Loucy (cell line): ENCODE results near the gene CIB4.

Source experiments
- H2AFZ ChIP-seq: fragments of 200-600 bp; sonication (generic); 2 replicates; pipeline ENCODE4 v1.6.0; 2016; ENCODE audit warnings: antibody characterized with exemption, mild to moderate bottlenecking, low read length, moderate library complexity
- H3F3A ChIP-seq: fragments of 200-600 bp; 2 replicates; pipeline ENCODE4 v1.6.0; 2016; ENCODE audit warnings: antibody characterized with exemption, low read depth, mild to moderate bottlenecking
- H3K27me3 ChIP-seq: fragments of 200-600 bp; sonication (generic); 2 replicates; pipeline ENCODE4 v1.6.1; 2014; ENCODE audit warnings: low read length, mild to moderate bottlenecking; ENCODE audit not compliant: insufficient read depth, poor library complexity, severe bottlenecking
- H3K36me3 ChIP-seq: fragments of 200-600 bp; sonication (generic); 2 replicates; pipeline ENCODE4 v1.6.1; 2016; ENCODE audit warnings: low read length; ENCODE audit not compliant: insufficient read depth
- H3K4me1 ChIP-seq: fragments of 200-600 bp; sonication (generic); 2 replicates; pipeline ENCODE4 v1.5.1; 2014; ENCODE audit warnings: low read length, mild to moderate bottlenecking; ENCODE audit not compliant: insufficient read depth, poor library complexity, severe bottlenecking
- H3K4me2 ChIP-seq: fragments of 200-600 bp; sonication (generic); 2 replicates; pipeline ENCODE4 v1.6.0; 2014; ENCODE audit warnings: antibody characterized with exemption, low read length, low read depth, mild to moderate bottlenecking; ENCODE audit not compliant: poor library complexity, severe bottlenecking
- H3K4me3 ChIP-seq: fragments of 200-600 bp; sonication (generic); 2 replicates; pipeline ENCODE4 v1.5.1; 2014; ENCODE audit warnings: low read length, mild to moderate bottlenecking, mixed read lengths; ENCODE audit not compliant: poor library complexity, severe bottlenecking
- H3K79me2 ChIP-seq: fragments of 200-600 bp; sonication (generic); 2 replicates; pipeline ENCODE4 v1.6.1; 2014; ENCODE audit warnings: low read length; ENCODE audit not compliant: insufficient read depth
- H3K9ac ChIP-seq: fragments of 200-600 bp; sonication (generic); 2 replicates; pipeline ENCODE4 v1.6.0; 2014; ENCODE audit warnings: mild to moderate bottlenecking, low read depth, low read length, moderate library complexity; ENCODE audit not compliant: poor library complexity, severe bottlenecking
- H3K9me2 ChIP-seq: fragments of 200-600 bp; sonication (generic); replicated peaks from 2 replicates; pipeline ENCODE4 v1.6.1; 2016; ENCODE audit warnings: low read depth, low read length, mixed read lengths
- H3K9me3 ChIP-seq: fragments of 200-600 bp; sonication (generic); 2 replicates; pipeline ENCODE4 v1.6.1; 2014; ENCODE audit warnings: mild to moderate bottlenecking, antibody characterized with exemption, low read length, low read depth; ENCODE audit not compliant: insufficient read depth
- H4K20me1 ChIP-seq: fragments of 200-600 bp; sonication (generic); 2 replicates; pipeline ENCODE4 v1.6.0; 2014; ENCODE audit warnings: antibody characterized with exemption, low read length, mild to moderate bottlenecking; ENCODE audit not compliant: insufficient read depth, poor library complexity, severe bottlenecking
- EZH2phosphoT487 ChIP-seq: fragments of 200-600 bp; IDR thresholded peaks from 2 replicates; pipeline ENCODE4 v1.6.1; 2018; ENCODE audit warnings: antibody characterized with exemption, mild to moderate bottlenecking, moderate library complexity, borderline replicate concordance
- TF ChIP-seq, protein P1 (sequence below): fragments of 200-600 bp; sonication (generic); conservative IDR thresholded peaks from 2 replicates; pipeline ENCODE4 v1.5.1; 2014; ENCODE audit warnings: mild to moderate bottlenecking, antibody characterized with exemption, low read length

CIB4 gene

DNA sequence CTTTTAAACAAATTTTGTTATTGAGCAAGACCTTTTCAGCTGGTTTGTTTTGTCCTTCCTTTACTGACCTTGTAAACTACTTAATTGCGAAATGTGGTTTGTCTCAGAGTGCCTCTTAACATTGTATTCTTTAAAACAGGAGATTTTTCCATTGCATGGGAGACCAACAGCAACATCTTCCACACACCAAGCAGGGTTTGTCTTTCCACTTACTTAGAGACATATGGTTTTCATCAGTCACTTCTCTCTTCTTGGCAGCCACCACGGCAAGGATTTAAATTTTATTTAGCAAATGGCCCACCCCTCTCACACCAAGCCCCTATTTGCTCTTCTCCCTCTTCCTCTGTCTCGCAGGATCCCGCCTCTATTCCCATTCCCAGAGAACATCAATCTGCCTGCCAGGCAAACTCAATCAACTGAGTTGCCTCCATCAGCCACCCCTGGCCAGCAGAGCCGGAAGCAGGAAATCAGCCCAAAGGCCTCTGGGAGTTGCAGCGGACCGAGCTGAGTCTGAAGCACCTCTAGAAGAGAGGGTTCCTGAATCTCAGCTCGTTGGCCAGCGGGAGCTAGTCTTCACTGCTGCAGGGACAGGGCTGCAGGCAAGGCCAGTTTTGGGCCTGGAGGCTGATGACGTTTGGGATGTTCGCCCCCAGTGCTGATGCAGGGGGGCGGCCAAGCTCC is 11.3 kb upstream of the CIB4 start:
- no peak overlapping the region for H3K4me2 ChIP-seq
- no peaks in the 10 kb centered on the region for H3K4me1 ChIP-seq
- H3K79me2 ChIP-seq: no peaks in the 10 kb centered on the region
- H3K36me3 ChIP-seq: no peaks in the 10 kb centered on the region
- no peaks in the 10 kb centered on the region for H3F3A ChIP-seq
- TF ChIP-seq EZH2phosphoT487: no peak
- H3K9ac ChIP-seq: no peak overlapping the region
- no peaks in the 10 kb centered on the region for H3K9me2 ChIP-seq
- H3K4me3 ChIP-seq: no peak overlapping the region
- H3K27me3 ChIP-seq: no peaks in the 10 kb centered on the region
- H4K20me1 ChIP-seq: no peaks in the 10 kb centered on the region
- H2AFZ ChIP-seq: no peak overlapping the region
- no peaks in the 10 kb centered on the region for H3K9me3 ChIP-seq

DNA sequence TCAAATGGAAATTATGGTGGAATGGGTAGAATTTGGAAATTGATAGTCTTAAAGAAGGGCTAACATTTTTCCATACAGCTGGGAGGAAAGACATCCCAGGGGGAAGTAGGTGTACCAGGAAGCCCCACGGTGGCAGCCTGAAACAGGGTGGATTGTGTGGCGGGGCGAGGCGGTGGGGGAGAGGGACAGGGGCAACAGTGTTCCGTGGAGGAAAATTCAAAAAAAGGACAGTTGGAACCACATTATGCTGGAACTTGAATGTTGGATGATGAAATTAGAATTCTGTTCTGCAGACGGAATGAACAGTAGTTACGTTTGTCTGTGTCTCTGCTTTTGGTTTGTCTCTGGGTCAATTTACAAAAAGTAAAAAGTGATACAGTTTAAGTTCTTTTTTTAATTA is 10.6 kb upstream of the CIB4 start:
- H3K4me2 ChIP-seq: no peak overlapping the region
- no peaks in the 10 kb centered on the region for H3K79me2 ChIP-seq
- TF ChIP-seq EZH2phosphoT487: no peak
- no peaks in the 10 kb centered on the region for H3K9me2 ChIP-seq
- H3K27me3 ChIP-seq: no peaks in the 10 kb centered on the region
- H3K4me3 ChIP-seq: no peak overlapping the region
- H2AFZ ChIP-seq: no peak overlapping the region
- H4K20me1 ChIP-seq: no peaks in the 10 kb centered on the region
- no peaks in the 10 kb centered on the region for H3K9me3 ChIP-seq
- H3K36me3 ChIP-seq: no peaks in the 10 kb centered on the region
- no peaks in the 10 kb centered on the region for H3K4me1 ChIP-seq
- no peaks in the 10 kb centered on the region for H3F3A ChIP-seq
- no peak overlapping the region for H3K9ac ChIP-seq

DNA sequence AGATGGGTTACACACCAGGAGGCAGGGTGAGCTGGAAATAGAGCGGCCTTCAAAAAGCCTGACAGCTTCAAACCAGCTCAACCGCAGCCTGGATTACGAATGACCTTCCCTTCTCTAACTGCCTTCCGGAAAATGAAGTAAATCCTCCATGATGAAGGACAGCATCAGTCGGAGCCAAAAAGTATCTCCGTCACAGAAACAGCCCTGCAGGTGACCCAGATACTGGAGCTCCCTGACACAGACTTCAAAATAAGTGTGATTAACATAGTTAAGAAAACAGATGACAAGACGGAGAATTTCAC is 10.3 kb upstream of the CIB4 start:
- no peaks in the 10 kb centered on the region for H3K9me2 ChIP-seq

DNA sequence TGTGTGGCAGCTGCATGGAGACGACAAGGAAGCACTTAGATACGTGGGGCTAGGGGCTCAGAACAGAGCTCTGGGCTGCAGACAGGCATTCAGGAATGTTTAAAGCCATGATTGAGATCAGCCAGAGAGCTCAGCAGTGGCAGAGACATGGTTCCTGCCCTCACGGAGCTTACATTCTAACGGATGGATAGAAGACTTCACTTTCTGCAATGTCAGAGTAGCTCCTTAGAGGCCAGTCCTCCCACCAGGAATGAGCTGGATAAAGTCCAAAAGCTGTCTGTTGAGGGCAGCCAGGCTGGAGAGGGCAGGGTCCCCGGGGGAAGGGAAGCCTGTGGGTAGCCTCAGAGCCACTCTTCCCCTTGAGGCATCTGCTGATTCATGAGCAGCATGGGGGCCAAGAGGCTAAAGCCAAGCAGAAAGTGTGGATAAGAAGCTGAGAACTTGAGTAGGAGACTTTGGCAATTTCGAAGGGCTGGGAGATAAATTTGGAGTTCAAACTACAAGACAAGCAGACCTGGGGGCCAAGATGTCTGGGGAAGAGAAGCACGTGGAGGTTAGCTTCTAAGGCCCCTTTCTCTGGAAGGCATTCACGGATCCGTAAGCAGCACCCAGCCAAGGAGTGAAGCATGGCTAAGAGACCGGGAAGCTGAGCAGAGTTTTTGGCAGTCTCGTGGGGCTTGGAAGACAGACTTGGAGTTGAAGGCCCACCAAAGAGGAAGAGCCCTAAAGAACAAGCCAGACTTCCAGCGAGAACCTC is 9.7 kb upstream of the CIB4 start:
- H3F3A ChIP-seq: no peaks in the 10 kb centered on the region
- H3K36me3 ChIP-seq: no peaks in the 10 kb centered on the region
- no peaks in the 10 kb centered on the region for H3K27me3 ChIP-seq
- H3K9me2 ChIP-seq: no peaks in the 10 kb centered on the region
- no peak overlapping the region for H3K9ac ChIP-seq
- TF ChIP-seq, protein P1, sequence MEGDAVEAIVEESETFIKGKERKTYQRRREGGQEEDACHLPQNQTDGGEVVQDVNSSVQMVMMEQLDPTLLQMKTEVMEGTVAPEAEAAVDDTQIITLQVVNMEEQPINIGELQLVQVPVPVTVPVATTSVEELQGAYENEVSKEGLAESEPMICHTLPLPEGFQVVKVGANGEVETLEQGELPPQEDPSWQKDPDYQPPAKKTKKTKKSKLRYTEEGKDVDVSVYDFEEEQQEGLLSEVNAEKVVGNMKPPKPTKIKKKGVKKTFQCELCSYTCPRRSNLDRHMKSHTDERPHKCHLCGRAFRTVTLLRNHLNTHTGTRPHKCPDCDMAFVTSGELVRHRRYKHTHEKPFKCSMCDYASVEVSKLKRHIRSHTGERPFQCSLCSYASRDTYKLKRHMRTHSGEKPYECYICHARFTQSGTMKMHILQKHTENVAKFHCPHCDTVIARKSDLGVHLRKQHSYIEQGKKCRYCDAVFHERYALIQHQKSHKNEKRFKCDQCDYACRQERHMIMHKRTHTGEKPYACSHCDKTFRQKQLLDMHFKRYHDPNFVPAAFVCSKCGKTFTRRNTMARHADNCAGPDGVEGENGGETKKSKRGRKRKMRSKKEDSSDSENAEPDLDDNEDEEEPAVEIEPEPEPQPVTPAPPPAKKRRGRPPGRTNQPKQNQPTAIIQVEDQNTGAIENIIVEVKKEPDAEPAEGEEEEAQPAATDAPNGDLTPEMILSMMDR: no peak
- H3K79me2 ChIP-seq: no peaks in the 10 kb centered on the region
- no peaks in the 10 kb centered on the region for H3K9me3 ChIP-seq
- no peak overlapping the region for H2AFZ ChIP-seq
- H4K20me1 ChIP-seq: no peaks in the 10 kb centered on the region
- H3K4me3 ChIP-seq: no peak overlapping the region
- H3K4me1 ChIP-seq: no peaks in the 10 kb centered on the region
- no peak overlapping the region for H3K4me2 ChIP-seq

More for the DNA sequence above, 10.3 kb upstream of the CIB4 start:
- no peak overlapping the region for H3K4me3 ChIP-seq
- H3K79me2 ChIP-seq: no peaks in the 10 kb centered on the region
- no peaks in the 10 kb centered on the region for H4K20me1 ChIP-seq
- TF ChIP-seq, protein P1: no peak
- TF ChIP-seq EZH2phosphoT487: no peak
- H3K9ac ChIP-seq: no peak overlapping the region
- H3K27me3 ChIP-seq: no peaks in the 10 kb centered on the region
- no peaks in the 10 kb centered on the region for H3K36me3 ChIP-seq
- H3K4me2 ChIP-seq: no peak overlapping the region
- no peak overlapping the region for H2AFZ ChIP-seq
- no peaks in the 10 kb centered on the region for H3K4me1 ChIP-seq
- H3K9me3 ChIP-seq: no peaks in the 10 kb centered on the region
- no peaks in the 10 kb centered on the region for H3F3A ChIP-seq
